Calu3 (cell line): ENCODE results near the gene SLC13A2. TPM values are rescaled to one million over a fixed set of nuclear protein-coding genes. Genes with fewer than 3 reads are reported as not detected.

Source experiments
- BruUV-seq: library from RNA; stranded (reverse); fragments of 400-500 nt; replicated peaks from 2 replicates; lab custom pipeline; 2021; lab: Mats Ljungman, UMichigan
- CTCF ChIA-PET: fragments of 300-600 bp; sonication (Branson Sonifier 250); formaldehyde crosslinking; loops from one replicate; lab custom pipeline; 2022; ENCODE audit warnings: antibody characterized with exemption; lab: Charles Lee
- DNase-seq: peaks from one replicate; pipeline ENCODE4 v3.0.0; 2022
- H3K27ac Mint-ChIP-seq: one replicate; pipeline ENCODE4 v1.8.0; 2022; ENCODE audit warnings: mixed read lengths; ENCODE audit not compliant: unreplicated experiment
- H3K27me3 Mint-ChIP-seq: one replicate; pipeline ENCODE4 v1.8.0; 2022; ENCODE audit warnings: mixed read lengths; ENCODE audit not compliant: unreplicated experiment
- H3K36me3 Mint-ChIP-seq: one replicate; pipeline ENCODE4 v1.8.0; 2022; ENCODE audit warnings: mild to moderate bottlenecking, moderate library complexity, mixed read lengths; ENCODE audit not compliant: insufficient read depth, unreplicated experiment
- H3K4me1 Mint-ChIP-seq: one replicate; pipeline ENCODE4 v1.8.0; 2022; ENCODE audit warnings: mild to moderate bottlenecking, low read depth, mixed read lengths; ENCODE audit not compliant: unreplicated experiment
- H3K4me3 Mint-ChIP-seq: one replicate; pipeline ENCODE4 v1.8.0; 2022; ENCODE audit warnings: mild to moderate bottlenecking, low read depth, moderate library complexity, mixed read lengths; ENCODE audit not compliant: unreplicated experiment
- H3K9me3 Mint-ChIP-seq: one replicate; pipeline ENCODE4 v1.8.0; 2022; ENCODE audit warnings: low read depth, mixed read lengths; ENCODE audit not compliant: unreplicated experiment
- intact Hi-C: fragments of 100-400 bp; cut with micrococcal nuclease; formaldehyde crosslinking; loops from one replicate; pipeline ENCODE4 v1.10.0; 2022; ENCODE audit not compliant: unreplicated experiment
- total RNA-seq: library from RNA; stranded (reverse); gene quantifications from 2 replicates; pipeline ENCODE4 v1.2.3, GENCODE V29; 2022
- TF ChIP-seq, protein P1 (sequence below): fragments of 200-600 bp; IDR thresholded peaks from one replicate; pipeline ENCODE4 v1.8.0; 2022; ENCODE audit warnings: antibody characterized with exemption; ENCODE audit not compliant: unreplicated experiment

The SLC13A2 gene
- total RNA-seq, 1 experiment from 2014 or later: not detected

DNA sequence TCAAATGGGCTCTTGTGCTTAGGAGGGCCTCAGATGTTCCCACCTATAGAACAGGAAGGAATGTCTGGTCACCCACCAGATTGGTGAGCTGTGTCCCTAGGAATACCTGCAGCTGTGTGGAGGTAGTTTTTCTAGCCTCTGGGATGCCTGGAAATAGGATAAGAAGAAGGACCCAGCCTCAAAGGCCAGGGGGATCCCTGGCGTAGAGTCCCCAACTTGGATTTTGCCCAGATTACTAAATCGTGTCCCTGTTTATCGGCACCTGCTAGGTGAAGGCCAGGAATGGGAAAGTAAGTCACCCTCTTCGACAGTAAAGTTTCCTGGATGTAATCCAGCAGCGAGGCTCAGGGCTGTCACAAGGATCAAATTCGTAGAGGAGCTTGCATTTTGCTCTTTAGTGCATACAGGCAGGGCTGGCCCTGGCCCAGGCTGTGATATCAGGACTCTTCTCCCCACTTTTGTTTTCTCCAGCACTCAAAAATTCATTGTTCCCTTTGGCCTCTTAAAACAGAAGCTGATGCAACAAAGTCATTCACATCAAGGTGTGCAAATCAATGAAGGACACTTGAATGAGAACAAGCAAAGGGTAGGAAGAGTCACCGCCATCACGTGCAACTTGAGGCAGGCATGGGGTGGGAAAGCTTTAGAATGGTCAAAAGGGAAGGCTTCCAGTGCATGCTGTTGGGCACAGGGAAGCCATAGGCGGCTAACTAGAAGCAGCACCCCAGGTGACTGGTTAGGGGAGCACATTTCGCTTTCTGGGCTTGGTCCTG lies 7.5 kb downstream of the SLC13A2 start:
- H3K4me3 Mint-ChIP-seq: no peak overlapping the region
- H3K4me1 Mint-ChIP-seq: peaks cover 12% of the 10 kb centered on the region
- peaks cover 56% of the 10 kb centered on the region for H3K27me3 Mint-ChIP-seq
- H3K36me3 Mint-ChIP-seq: no peaks in the 10 kb centered on the region
- intact Hi-C loops: no loop called here
- DNase-seq: no peak
- CTCF ChIA-PET: interaction anchor here (0.7 kb wide), 1 partner anchor 54 kb away, joined by 5 read pairs; no protein-coding TSS in a partner anchor
- BruUV-seq: no TSS peak
- H3K9me3 Mint-ChIP-seq: no peaks in the 10 kb centered on the region
- no peak overlapping the region for H3K27ac Mint-ChIP-seq
- TF ChIP-seq, protein P1, sequence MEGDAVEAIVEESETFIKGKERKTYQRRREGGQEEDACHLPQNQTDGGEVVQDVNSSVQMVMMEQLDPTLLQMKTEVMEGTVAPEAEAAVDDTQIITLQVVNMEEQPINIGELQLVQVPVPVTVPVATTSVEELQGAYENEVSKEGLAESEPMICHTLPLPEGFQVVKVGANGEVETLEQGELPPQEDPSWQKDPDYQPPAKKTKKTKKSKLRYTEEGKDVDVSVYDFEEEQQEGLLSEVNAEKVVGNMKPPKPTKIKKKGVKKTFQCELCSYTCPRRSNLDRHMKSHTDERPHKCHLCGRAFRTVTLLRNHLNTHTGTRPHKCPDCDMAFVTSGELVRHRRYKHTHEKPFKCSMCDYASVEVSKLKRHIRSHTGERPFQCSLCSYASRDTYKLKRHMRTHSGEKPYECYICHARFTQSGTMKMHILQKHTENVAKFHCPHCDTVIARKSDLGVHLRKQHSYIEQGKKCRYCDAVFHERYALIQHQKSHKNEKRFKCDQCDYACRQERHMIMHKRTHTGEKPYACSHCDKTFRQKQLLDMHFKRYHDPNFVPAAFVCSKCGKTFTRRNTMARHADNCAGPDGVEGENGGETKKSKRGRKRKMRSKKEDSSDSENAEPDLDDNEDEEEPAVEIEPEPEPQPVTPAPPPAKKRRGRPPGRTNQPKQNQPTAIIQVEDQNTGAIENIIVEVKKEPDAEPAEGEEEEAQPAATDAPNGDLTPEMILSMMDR: no peak

DNA sequence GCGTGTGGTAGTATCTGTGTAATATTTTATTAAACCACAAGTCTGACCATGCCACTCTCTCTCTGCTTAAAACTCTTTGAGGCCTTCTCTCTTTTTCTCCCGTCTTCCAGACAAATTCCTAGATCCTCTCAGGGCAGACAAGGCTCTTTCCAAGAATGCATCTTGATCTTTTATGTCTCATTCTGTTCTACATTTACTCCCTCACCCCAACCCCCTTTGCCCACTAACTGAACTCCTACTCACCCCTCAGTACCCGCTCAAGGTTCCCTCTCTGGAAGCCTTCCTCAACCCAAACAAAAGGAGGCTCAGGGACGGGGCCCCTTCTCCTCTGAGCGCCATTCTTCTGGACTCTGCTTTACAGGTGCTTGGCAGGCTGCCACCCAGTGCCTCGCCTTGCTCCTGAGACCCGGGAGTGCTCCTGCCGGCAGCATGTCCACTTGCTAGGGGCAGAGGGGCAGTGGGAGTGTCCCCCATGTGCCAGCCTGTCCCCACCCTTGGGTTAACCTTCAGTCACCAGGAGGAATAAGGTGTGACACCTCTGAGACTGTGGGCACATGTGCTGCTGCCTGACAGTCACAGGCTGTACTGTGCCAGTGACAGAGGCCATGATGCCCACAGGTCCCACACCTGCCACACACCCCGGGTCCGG lies 9.2 kb downstream of the SLC13A2 start:
- intact Hi-C loops: no loop called here
- H3K36me3 Mint-ChIP-seq: no peaks in the 10 kb centered on the region
- H3K4me3 Mint-ChIP-seq: no peak overlapping the region
- H3K27me3 Mint-ChIP-seq: peaks cover 62% of the 10 kb centered on the region
- H3K27ac Mint-ChIP-seq: no peak overlapping the region
- H3K9me3 Mint-ChIP-seq: no peaks in the 10 kb centered on the region
- no TSS peak for BruUV-seq
- TF ChIP-seq, protein P1: no peak
- DNase-seq: peak; percentile 24
- H3K4me1 Mint-ChIP-seq: peaks cover 9% of the 10 kb centered on the region
- CTCF ChIA-PET: no interaction called here

DNA sequence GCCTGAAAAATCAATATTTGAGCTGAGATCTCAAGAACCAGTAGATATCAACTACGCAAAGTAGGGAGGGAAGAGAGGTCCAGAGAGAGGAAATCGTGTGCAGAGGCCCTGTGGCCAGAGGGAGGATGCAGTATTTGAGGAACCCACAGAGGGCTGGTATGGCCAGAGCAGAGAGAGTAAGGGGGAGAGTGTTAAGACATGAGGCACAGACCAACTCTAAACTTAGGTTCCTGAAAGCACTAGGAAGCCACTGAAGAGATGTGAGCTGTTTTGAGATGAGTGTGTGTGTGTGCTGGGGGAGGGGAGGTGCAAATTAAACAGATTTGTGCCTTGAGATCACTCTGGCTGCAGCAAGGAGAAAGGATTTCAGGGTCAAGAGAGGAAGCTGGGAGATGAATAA lies 10.9 kb downstream of the SLC13A2 start:
- TF ChIP-seq, protein P1: no peak
- Mint-ChIP-seq H3K4me3 (no peak overlapping the region), H3K27me3 (peaks cover 62% of the 10 kb centered on the region), H3K27ac (no peak overlapping the region), H3K4me1 (peaks cover 9% of the 10 kb centered on the region), H3K9me3 (no peaks in the 10 kb centered on the region), H3K36me3 (no peaks in the 10 kb centered on the region)
- no peak for DNase-seq
- no TSS peak for BruUV-seq
- intact Hi-C loops: no loop called here
- CTCF ChIA-PET: no interaction called here

DNA sequence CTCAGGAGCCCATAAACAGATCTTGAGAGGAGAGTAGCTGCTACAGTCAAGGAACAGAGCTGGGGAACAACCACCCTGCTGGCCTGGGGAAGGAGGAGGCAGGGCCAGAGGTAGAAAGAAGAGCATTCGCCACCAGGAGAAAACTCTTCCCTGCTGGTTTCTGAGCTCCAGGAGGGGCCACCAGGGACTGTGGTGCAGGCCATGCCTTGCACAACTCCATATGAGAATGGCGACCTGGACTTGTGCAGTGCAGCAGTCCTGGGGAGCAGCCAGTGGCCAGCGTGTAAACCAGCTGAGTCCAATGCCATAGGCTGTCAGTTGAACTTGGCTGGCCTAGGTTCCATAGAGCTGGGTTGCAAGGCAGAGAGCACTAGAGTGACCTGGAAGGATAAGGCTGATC lies 11.6 kb downstream of the SLC13A2 start:
- no peak overlapping the region for H3K4me3 Mint-ChIP-seq
- CTCF ChIA-PET: no interaction called here
- no peak for DNase-seq
- H3K36me3 Mint-ChIP-seq: no peaks in the 10 kb centered on the region
- no peaks in the 10 kb centered on the region for H3K9me3 Mint-ChIP-seq
- TF ChIP-seq, protein P1: no peak
- BruUV-seq: no TSS peak
- H3K27ac Mint-ChIP-seq: no peak overlapping the region
- H3K27me3 Mint-ChIP-seq: peaks cover 62% of the 10 kb centered on the region
- intact Hi-C loops: no loop called here
- H3K4me1 Mint-ChIP-seq: peaks cover 9% of the 10 kb centered on the region
